ENCODE measurements around the gene B4GALNT3. TPM values are rescaled to one million over a fixed set of nuclear protein-coding genes. Genes with fewer than 3 reads are reported as not detected.
A peak's percentile ranks its signal among the peaks of the same experiment; 100 is the strongest.

B4GALNT3 gene
- total and polyA plus RNA-seq, 2 of the 13 experiments (the other 11 are each of a cell fraction or from before 2014, with no cell fraction given), result 3.2 to 4.4 TPM

GRCh38 chr12:574475-575128 lies 114.9 kb downstream of the B4GALNT3 start (continued):
- TF ChIP-seq HMGXB4 (CRISPR knock-in tag; IDR thresholded peaks at IDR 0.05; ENCODE audit: borderline replicate concordance in 1 of 2, low read depth in 1 of 2), result no peak
- no peak for TF ChIP-seq TBP (CRISPR knock-in tag; IDR thresholded peaks at IDR 0.05)
- TF ChIP-seq CHD2 (IDR thresholded peaks at IDR 0.05; ENCODE audit: low read depth, low read length), result no peak
- no peak for TF ChIP-seq FOXA1 (IDR thresholded peaks at IDR 0.05)
- no peak for TF ChIP-seq FOXA1 (CRISPR knock-in tag; IDR thresholded peaks at IDR 0.05)
- TF ChIP-seq MYPOP (CRISPR knock-in tag; IDR thresholded peaks at IDR 0.05), result no peak
- no peak for TF ChIP-seq SMARCE1 (IDR thresholded peaks at IDR 0.05; ENCODE audit: borderline replicate concordance)
- TF ChIP-seq ISX (CRISPR knock-in tag; conservative IDR thresholded peaks at IDR 0.05), result no peak
- no peak for TF ChIP-seq IRX3 (CRISPR knock-in tag; IDR thresholded peaks at IDR 0.05; ENCODE audit: borderline replicate concordance, low read depth)
- no peak for TF ChIP-seq RNF2 (conservative IDR thresholded peaks at IDR 0.05; ENCODE audit: low read depth)
- no peak for TF ChIP-seq DMTF1 (CRISPR knock-in tag; IDR thresholded peaks at IDR 0.05)
- no peak for TF ChIP-seq ZSCAN30 (CRISPR knock-in tag; IDR thresholded peaks at IDR 0.05)
- no peak for TF ChIP-seq ZNF878 (CRISPR knock-in tag; IDR thresholded peaks at IDR 0.05)
- TF ChIP-seq ZNF782 (CRISPR knock-in tag; IDR thresholded peaks at IDR 0.05; ENCODE audit: borderline replicate concordance), result no peak
- TF ChIP-seq ZNF713 (CRISPR knock-in tag; IDR thresholded peaks at IDR 0.05), result 0 out of 2 replicates have a peak, but pooled peaks have one; percentile 48
- TF ChIP-seq NFYB (CRISPR knock-in tag; IDR thresholded peaks at IDR 0.05), result no peak
- no peak for TF ChIP-seq SAFB2 (CRISPR knock-in tag; IDR thresholded peaks at IDR 0.05; ENCODE audit: borderline replicate concordance, low read depth)
- peak; percentile 6; the same call in 1 of the 2 replicates for TF ChIP-seq FOSL2 (CRISPR knock-in tag; IDR thresholded peaks at IDR 0.05)
- TF ChIP-seq RFXANK (CRISPR knock-in tag; IDR thresholded peaks at IDR 0.05), result no peak
- no peak for TF ChIP-seq ZNF619 (CRISPR knock-in tag; IDR thresholded peaks at IDR 0.05)
- TF ChIP-seq LCORL (IDR thresholded peaks at IDR 0.05), result no peak
- 0 out of 2 replicates have a peak, but pooled peaks have one; percentile 32 for TF ChIP-seq LCORL (CRISPR knock-in tag; IDR thresholded peaks at IDR 0.05)
- no peak for TF ChIP-seq ZNF776 (CRISPR knock-in tag; IDR thresholded peaks at IDR 0.05)
- 0 out of 2 replicates have a peak, but pooled peaks have one; percentile 55 for TF ChIP-seq ZBTB39 (CRISPR knock-in tag; IDR thresholded peaks at IDR 0.05)
- peak; percentile 33; the same call in 1 of the 2 replicates for TF ChIP-seq BHLHE40 (IDR thresholded peaks at IDR 0.05; ENCODE audit: low read length)
